GM21515 (cell line): Measurements from ENCODE around the gene NDUFB7.
A peak's percentile ranks its signal among the peaks of the same experiment; 100 is the strongest.
"Not testable (repeated sequence)": the region's sequence is repeated elsewhere in the genome, so short reads cannot be mapped to it uniquely, and the experiment has no call there.

Experiments used
- ATAC-seq: cut with Tn5 transposase; IDR thresholded peaks from one replicate; pipeline ENCODE4 v1.9.1; 2021; ENCODE audit not compliant: unreplicated experiment

The NDUFB7 gene

GRCh38 chr19:14554382-14554812 is 17.5 kb downstream of the NDUFB7 start:
- no peak for ATAC-seq

GRCh38 chr19:14553939-14554243 is 18.0 kb downstream of the NDUFB7 start:
- ATAC-seq = no peak

- no peak for ATAC-seq
These were observed 18.6 kb downstream of the NDUFB7 start for GRCh38 chr19:14553042-14553938.

- ATAC-seq = not testable (repeated sequence)
These were observed 19.9 kb downstream of the NDUFB7 start for GRCh38 chr19:14552006-14552360.

- ATAC-seq = not testable (repeated sequence)
These were observed 20.5 kb downstream of the NDUFB7 start for GRCh38 chr19:14551134-14552005.

- ATAC-seq = no peak
These were observed 21.6 kb downstream of the NDUFB7 start for GRCh38 chr19:14550201-14550754.

- ATAC-seq = no peak
These were observed 26.2 kb downstream of the NDUFB7 start for GRCh38 chr19:14545716-14546082.

- ATAC-seq = no peak
These were observed 26.7 kb downstream of the NDUFB7 start for GRCh38 chr19:14544977-14545715.

- no peak for ATAC-seq
These were observed 27.8 kb downstream of the NDUFB7 start for GRCh38 chr19:14544047-14544446.

- ATAC-seq = no peak
These were observed 29.0 kb downstream of the NDUFB7 start for GRCh38 chr19:14542711-14543328.

- not testable (repeated sequence) for ATAC-seq
These were observed 29.9 kb downstream of the NDUFB7 start for GRCh38 chr19:14541979-14542378.

- ATAC-seq = no peak
These were observed 30.9 kb downstream of the NDUFB7 start for GRCh38 chr19:14540741-14541525.

GRCh38 chr19:14536926-14537692 is 34.8 kb downstream of the NDUFB7 start:
- ATAC-seq = no peak

GRCh38 chr19:14533450-14533849 is 38.4 kb downstream of the NDUFB7 start:
- no peak for ATAC-seq

GRCh38 chr19:14530506-14530905 is 41.4 kb downstream of the NDUFB7 start:
- ATAC-seq = no peak

GRCh38 chr19:14530005-14530348 is 41.9 kb downstream of the NDUFB7 start:
- peak; percentile 2 for ATAC-seq

- ATAC-seq = peak; percentile 93
These were observed 42.4 kb downstream of the NDUFB7 start, which contains the start of gene TECR for GRCh38 chr19:14529254-14530004. Gene TECR, plus strand, starts transcription at chr19:14529594. Its CDS starts 103 bp downstream, at chr19:14529697.
